SK-N-MC (cell line): ENCODE results near the gene EPB41L4A.

Experiments used
- DNase-seq: peaks from one replicate; pipeline ENCODE4 v3.0.0-alpha.2; 2011; ENCODE audit warnings: low read depth, low spot score
- H3K27ac ChIP-seq: fragments of 200-600 bp; sonication (generic); 2 replicates; pipeline ENCODE4 v1.5.1; 2016; ENCODE audit warnings: mixed run types
- H3K36me3 ChIP-seq: fragments of 200-600 bp; sonication (generic); 2 replicates; pipeline ENCODE4 v1.6.1; 2017; ENCODE audit warnings: antibody characterized with exemption, low read length, mixed read lengths; ENCODE audit not compliant: insufficient read depth
- H3K4me3 ChIP-seq: fragments of 200-600 bp; sonication (generic); 2 replicates; pipeline ENCODE4 v1.5.1; 2016
- H3K9ac ChIP-seq: fragments of 200-600 bp; sonication (generic); 2 replicates; pipeline ENCODE4 v1.8.0; 2017; ENCODE audit warnings: mixed run types, mixed read lengths; ENCODE audit not compliant: insufficient read length
- H3K9me3 ChIP-seq: fragments of 200-600 bp; sonication (generic); 2 replicates; pipeline ENCODE4 v1.6.1; 2017; ENCODE audit warnings: low read depth, mild to moderate bottlenecking, antibody characterized with exemption, low read length, moderate library complexity, mixed read lengths
- EZH2 ChIP-seq: fragments of 200-600 bp; sonication (generic); IDR thresholded peaks from one replicate; pipeline ENCODE4 v1.6.1; 2017; ENCODE audit warnings: antibody characterized with exemption
- FOXP2 ChIP-seq: optimal IDR thresholded peaks from 2 replicates; pipeline ENCODE3; 2011; ENCODE audit warnings: mild to moderate bottlenecking, moderate library complexity; ENCODE audit not compliant: insufficient read depth; ENCODE audit errors: extremely low read length, control extremely low read depth
- POLR2AphosphoS5 ChIP-seq: IDR thresholded peaks from 2 replicates; pipeline ENCODE4 v1.6.1; 2012; ENCODE audit warnings: mild to moderate bottlenecking, low read depth, low read length, borderline replicate concordance

Gene EPB41L4A

DNA sequence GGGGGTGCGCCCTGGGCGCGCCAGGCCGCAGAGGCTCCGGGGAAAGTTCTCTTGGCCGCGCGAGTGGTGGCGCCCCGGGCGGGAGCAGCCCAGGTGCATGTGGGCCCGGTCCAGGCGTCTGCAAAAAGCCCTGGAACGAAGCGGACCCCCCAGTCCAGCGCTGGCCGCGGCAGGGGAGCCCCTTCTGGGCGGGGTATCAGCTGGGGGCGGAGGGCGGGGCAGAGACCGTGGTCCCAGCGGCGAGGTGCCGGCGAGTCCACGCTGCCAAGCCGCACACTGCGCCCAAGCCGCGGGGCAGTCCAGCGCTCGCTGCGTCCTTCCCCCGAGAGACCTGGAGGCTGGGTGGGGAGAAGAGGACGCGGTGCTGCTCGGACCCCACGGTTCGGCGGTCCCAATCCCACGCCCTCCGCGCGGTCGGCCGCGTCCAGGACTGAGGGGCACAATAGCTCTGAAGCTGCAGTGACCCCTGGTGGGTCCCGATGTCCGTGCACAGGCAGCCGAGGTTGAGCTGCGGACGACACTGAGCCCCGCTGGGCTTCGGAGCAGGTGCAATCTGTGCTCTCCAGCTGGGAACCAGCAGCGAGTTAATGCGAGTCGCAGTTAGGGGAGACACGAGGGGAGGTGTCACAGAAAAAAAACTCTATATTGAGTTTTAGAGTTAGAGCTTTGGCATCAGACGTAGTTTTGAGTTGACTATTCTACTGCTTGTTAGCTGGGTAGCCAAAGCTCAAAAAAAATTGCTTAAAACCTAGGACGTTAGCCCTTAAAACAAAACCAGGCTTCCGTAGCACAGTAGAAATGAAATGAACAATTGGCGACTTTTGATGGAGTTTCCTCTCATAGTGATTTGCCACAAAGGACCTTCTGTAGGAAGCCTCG, 1.1 kb upstream of the EPB41L4A start:
- Histone ChIP-seq H3K4me3 (peak overlapping the region; percentile 62; the same call in 1 of the 2 replicates), H3K36me3 (no peaks in the 10 kb centered on the region), H3K9me3 (no peaks in the 10 kb centered on the region), H3K27ac (no peak overlapping the region), H3K9ac (no peak overlapping the region)
- DNase-seq: no peak
- no peak for TF ChIP-seq EZH2
- TF ChIP-seq FOXP2: no peak
- TF ChIP-seq POLR2AphosphoS5: no peak

GRCh38 chr5:112418659-112419163, 366 bp downstream of the EPB41L4A start:
- H3K9ac ChIP-seq: no peak overlapping the region
- H3K36me3 ChIP-seq: no peaks in the 10 kb centered on the region
- H3K4me3 ChIP-seq: peak overlapping the region; percentile 62
- H3K9me3 ChIP-seq: no peaks in the 10 kb centered on the region
- H3K27ac ChIP-seq: no peak overlapping the region
- no peak for DNase-seq
- TF ChIP-seq POLR2AphosphoS5: no peak
- TF ChIP-seq EZH2: no peak
- TF ChIP-seq FOXP2: no peak

GRCh38 chr5:112417931-112418658, 982 bp downstream of the EPB41L4A start:
- DNase-seq: no peak
- Histone ChIP-seq H3K27ac (no peak overlapping the region), H3K4me3 (no peak overlapping the region), H3K9ac (no peak overlapping the region), H3K36me3 (no peaks in the 10 kb centered on the region), H3K9me3 (no peaks in the 10 kb centered on the region)
- TF ChIP-seq EZH2 (no peak), FOXP2 (no peak), POLR2AphosphoS5 (no peak)

DNA sequence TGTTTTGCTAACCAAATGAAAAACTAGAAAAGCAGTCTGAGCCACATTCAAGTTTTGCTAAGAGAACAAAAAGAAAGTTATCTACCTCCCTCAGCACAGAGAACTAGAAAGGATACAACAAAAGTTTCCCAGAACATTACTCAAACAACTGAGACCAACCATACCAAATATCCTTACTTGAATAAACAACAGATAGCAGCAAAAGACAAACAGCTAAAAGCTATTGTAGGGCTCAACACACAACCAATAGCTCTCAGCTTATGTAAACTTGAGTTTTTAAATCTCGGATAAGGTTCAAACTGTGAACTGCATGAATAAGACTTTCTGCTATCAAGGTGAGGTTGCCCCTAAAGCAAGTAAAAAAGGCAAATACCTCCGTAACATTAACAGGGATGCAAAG, 3.5 kb downstream of the EPB41L4A start:
- TF ChIP-seq EZH2 (no peak), FOXP2 (no peak), POLR2AphosphoS5 (no peak)
- DNase-seq: no peak
- Histone ChIP-seq H3K4me3 (no peak overlapping the region), H3K36me3 (no peaks in the 10 kb centered on the region), H3K9ac (no peak overlapping the region), H3K9me3 (no peaks in the 10 kb centered on the region), H3K27ac (no peak overlapping the region)

DNA sequence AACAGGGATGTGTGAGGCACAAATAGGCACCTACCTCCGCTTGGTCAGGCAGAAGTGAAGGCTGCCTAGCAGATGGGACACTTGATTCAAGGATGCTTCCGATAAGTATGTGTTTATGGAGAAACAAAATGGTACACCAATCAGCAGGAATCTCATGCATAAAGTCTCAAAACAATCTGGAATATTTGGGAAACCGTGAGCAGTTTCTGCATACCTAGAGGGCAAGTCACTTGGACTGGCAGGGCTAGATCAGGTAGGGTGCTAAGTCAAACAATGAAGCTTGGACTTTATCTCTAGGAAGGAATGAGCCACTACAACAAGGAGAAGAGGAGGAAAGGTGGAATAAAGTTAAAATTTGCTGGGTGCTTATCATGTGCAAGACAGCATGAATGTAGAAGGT, 5.5 kb downstream of the EPB41L4A start:
- DNase-seq: no peak
- TF ChIP-seq FOXP2: no peak
- no peak for TF ChIP-seq EZH2
- TF ChIP-seq POLR2AphosphoS5: no peak
- no peaks in the 10 kb centered on the region for H3K36me3 ChIP-seq
- H3K27ac ChIP-seq: no peak overlapping the region
- H3K4me3 ChIP-seq: no peak overlapping the region
- H3K9ac ChIP-seq: no peak overlapping the region
- no peaks in the 10 kb centered on the region for H3K9me3 ChIP-seq

GRCh38 chr5:112412346-112412745, 6.7 kb downstream of the EPB41L4A start:
- Histone ChIP-seq H3K36me3 (no peaks in the 10 kb centered on the region), H3K9me3 (no peaks in the 10 kb centered on the region), H3K9ac (no peak overlapping the region), H3K4me3 (no peak overlapping the region), H3K27ac (no peak overlapping the region)
- TF ChIP-seq FOXP2: no peak
- TF ChIP-seq POLR2AphosphoS5: no peak
- no peak for TF ChIP-seq EZH2
- DNase-seq: no peak

DNA sequence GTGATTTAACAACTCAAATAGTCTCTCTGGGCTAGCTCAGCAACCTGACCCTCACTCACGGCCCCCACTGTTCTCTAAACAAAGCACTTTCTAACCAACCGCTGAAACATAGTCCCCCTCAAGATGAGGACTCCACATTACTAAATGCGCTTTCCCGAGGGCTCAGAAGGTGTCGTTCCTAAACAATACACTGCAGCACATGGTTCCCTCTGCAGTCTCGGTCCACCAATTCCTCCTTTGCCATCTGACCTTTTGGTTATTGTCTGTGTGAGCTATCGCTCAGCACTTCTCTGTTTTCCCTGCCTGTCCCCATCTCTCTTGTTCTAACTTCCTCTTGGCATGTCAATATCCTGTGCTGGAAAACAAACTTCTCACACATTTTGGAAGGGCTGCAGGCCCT, 7.2 kb downstream of the EPB41L4A start:
- Histone ChIP-seq H3K9ac (no peak overlapping the region), H3K36me3 (no peaks in the 10 kb centered on the region), H3K27ac (no peak overlapping the region), H3K9me3 (no peaks in the 10 kb centered on the region), H3K4me3 (no peak overlapping the region)
- no peak for DNase-seq
- TF ChIP-seq POLR2AphosphoS5: no peak
- no peak for TF ChIP-seq FOXP2
- TF ChIP-seq EZH2: no peak

GRCh38 chr5:112407666-112408065, 11.4 kb downstream of the EPB41L4A start:
- no peak for DNase-seq
- Histone ChIP-seq H3K4me3 (no peak overlapping the region), H3K9me3 (no peaks in the 10 kb centered on the region), H3K36me3 (no peaks in the 10 kb centered on the region), H3K27ac (no peak overlapping the region), H3K9ac (no peak overlapping the region)
- TF ChIP-seq EZH2 (no peak), POLR2AphosphoS5 (no peak), FOXP2 (no peak)
